ENCODE results near the gene INPP4B.

GRCh38 chr4:142267101-142267500 is 579.0 kb downstream of the INPP4B start:
- no peak for TF ChIP-seq RCOR1 (IDR thresholded peaks at IDR 0.05; ENCODE audit: insufficient replicate concordance, low read length)
- TF ChIP-seq NFE2L2 (IDR thresholded peaks at IDR 0.05; ENCODE audit: low read depth, low read length): no peak
- no peak for TF ChIP-seq CTCF (conservative IDR thresholded peaks at IDR 0.05; ENCODE audit: low read depth, low read length)
- TF ChIP-seq POLR2A (IDR thresholded peaks at IDR 0.05; ENCODE audit: low read depth, low read length): no peak
- TF ChIP-seq FOS (IDR thresholded peaks at IDR 0.05; ENCODE audit: low read depth, low read length): no peak
